ENCODE measurements around the gene MROH7. TPM values are rescaled to one million over a fixed set of nuclear protein-coding genes. Genes with fewer than 3 reads are reported as not detected.

Gene MROH7
- total and polyA plus RNA-seq, 8 donors: 0.38 to 4.6 (median 1.1) TPM

DNA sequence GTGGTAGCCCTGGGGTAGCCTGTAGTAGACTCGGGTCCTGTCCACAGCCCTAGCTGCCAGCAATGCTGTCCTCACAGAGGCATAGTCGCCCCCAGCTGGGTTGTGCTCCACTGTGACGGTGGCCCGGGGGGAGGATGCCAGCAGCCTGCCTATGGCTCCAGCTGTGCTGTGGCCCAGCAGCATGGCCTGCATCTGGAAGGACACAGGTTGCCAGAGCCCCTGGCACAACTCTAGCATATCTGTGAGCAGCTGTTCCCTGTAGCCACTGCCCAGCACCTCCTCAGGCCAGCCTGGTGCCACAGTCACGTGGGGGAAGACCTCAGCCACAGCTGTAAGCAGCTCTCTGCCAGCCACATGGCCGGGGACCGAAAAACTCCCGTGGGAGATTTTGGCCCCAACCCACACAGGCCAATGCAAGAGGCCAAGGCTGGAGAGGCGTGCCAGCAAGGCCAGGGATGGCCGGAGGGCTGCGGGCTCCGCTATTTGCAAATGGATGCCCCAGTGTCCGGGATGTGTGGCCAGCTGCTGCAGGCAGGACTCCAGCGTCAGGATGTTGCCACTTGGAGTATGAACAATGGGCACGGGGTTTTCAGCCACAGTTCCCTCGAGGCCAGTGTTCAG, 32.2 kb upstream of the MROH7 start:
- intact Hi-C loops (cut with DNase I): no loop called here
- Histone ChIP-seq H3K27me3 (no peaks in the 10 kb centered on the region), H3K9me3 (no peaks in the 10 kb centered on the region), H3K27ac (no peak overlapping the region), H3K4me1 (no peaks in the 10 kb centered on the region), H3K36me3 (no peaks in the 10 kb centered on the region), H3K4me3 (no peak overlapping the region)
- DNase-seq: no peak
- FAIRE-seq: no peak
- no peak for ATAC-seq
- TF ChIP-seq, protein P1, sequence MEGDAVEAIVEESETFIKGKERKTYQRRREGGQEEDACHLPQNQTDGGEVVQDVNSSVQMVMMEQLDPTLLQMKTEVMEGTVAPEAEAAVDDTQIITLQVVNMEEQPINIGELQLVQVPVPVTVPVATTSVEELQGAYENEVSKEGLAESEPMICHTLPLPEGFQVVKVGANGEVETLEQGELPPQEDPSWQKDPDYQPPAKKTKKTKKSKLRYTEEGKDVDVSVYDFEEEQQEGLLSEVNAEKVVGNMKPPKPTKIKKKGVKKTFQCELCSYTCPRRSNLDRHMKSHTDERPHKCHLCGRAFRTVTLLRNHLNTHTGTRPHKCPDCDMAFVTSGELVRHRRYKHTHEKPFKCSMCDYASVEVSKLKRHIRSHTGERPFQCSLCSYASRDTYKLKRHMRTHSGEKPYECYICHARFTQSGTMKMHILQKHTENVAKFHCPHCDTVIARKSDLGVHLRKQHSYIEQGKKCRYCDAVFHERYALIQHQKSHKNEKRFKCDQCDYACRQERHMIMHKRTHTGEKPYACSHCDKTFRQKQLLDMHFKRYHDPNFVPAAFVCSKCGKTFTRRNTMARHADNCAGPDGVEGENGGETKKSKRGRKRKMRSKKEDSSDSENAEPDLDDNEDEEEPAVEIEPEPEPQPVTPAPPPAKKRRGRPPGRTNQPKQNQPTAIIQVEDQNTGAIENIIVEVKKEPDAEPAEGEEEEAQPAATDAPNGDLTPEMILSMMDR (IDR thresholded peaks at IDR 0.05): no peak
- 76 to 79% methylated on average over 16 of the region's 16 CpGs for WGBS, 2 donors

DNA sequence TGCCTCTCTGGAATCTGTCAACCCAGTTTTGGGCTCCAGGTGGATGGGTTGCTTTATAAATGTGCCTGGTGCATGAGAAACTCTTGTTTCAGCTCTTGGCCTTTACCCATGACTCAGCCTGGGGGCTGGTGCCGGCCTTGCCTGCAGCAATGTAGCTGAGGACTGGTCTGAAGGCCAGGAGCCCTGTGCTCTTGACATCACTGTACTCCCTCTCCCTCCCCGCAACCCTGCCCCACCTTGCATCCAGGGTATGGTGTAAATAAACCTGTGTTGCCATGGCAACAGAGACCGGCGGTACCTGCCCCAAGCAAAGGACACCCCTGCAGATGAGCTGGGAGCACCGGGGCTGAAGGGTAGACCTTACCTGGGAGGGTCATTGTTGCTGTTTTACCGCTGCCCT, 31.5 kb upstream of the MROH7 start:
- no peak for FAIRE-seq
- H3K36me3 ChIP-seq: no peaks in the 10 kb centered on the region
- no peaks in the 10 kb centered on the region for H3K4me1 ChIP-seq
- WGBS, 2 donors: 81 to 83% methylated on average over 6 of the region's 6 CpGs
- H3K27me3 ChIP-seq: no peaks in the 10 kb centered on the region
- no peak overlapping the region for H3K27ac ChIP-seq
- H3K9me3 ChIP-seq: no peaks in the 10 kb centered on the region
- H3K4me3 ChIP-seq: no peak overlapping the region
- no peak for DNase-seq
- ATAC-seq: no peak
- TF ChIP-seq, protein P1 (IDR thresholded peaks at IDR 0.05): no peak
- intact Hi-C loops (cut with DNase I): no loop called here

DNA sequence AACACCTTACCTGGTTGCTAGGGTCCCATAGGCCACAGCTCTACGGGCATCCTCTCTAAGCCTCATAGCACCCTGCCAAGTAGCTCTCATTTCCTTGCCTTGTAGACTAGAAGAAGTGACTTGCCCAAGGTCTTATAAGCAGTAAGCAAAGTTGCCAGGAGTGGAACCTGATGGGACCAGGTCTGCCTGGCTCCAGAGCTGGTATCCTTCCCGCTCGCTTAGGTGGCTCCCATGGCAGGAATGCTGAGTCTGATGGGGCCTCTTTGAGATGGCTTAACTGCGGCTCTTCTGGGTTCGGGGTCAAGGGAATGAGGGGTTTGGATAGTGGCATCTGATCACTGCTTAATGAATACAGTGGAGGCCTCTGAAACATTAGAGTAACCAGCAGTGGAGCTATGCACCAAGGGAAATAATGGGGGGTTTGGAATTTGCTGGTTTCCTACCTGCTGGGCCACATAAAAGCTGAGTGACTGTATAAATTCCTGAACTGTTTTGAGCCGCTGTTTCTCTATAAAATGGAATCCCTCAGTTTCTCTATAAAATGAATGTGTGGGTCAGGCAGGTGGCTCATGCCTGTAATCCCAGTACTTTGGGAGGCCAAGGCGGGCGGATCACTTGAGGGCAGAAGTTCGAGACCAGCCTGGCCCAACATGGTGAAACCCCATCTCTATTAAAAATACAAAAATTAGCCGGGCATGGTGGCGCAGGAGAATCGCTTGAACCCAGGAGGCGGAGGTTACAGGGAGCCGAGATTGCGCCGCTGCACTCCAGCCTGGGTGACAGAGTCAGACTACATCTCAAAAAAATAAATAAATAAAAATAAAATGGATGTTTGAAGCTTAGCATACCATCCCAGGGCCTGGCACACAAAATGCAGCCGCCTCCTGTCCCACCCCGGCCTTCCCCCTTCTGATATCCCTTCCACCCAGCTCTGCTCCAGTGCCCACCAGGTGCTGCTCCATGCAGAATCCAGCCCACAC, 30.7 kb upstream of the MROH7 start:
- Histone ChIP-seq H3K36me3 (no peaks in the 10 kb centered on the region), H3K4me3 (no peak overlapping the region), H3K27me3 (no peaks in the 10 kb centered on the region), H3K9me3 (no peaks in the 10 kb centered on the region), H3K4me1 (no peaks in the 10 kb centered on the region), H3K27ac (no peak overlapping the region)
- FAIRE-seq (no peak), ATAC-seq (no peak), DNase-seq (no peak)
- TF ChIP-seq, protein P1 (IDR thresholded peaks at IDR 0.05): no peak
- intact Hi-C loops (cut with DNase I): no loop called here
- 93 to 98% methylated on average over 18 of the region's 18 CpGs for WGBS, 2 donors

DNA sequence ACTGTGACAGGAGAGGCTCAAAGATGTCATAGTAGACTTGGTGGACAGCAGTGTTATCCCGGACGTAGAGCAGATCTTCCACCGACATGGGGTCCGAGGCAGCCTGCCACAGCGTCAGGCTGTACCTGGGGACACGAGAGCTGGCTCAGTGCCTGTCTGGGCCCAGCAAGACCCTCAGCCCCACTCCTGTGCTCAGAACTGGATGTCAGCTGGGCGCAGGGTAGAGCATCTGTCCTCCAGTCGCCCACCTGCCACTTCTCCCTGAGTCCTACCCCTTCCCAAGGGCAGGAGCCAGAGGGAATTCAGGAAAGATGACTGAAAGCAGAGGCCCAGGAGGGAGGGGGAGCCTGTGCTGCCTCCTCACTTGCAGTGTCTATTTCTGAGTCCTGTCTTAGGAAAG, 30.0 kb upstream of the MROH7 start:
- intact Hi-C loops (cut with DNase I): no loop called here
- no peak for FAIRE-seq
- no peak for DNase-seq
- Histone ChIP-seq H3K36me3 (no peaks in the 10 kb centered on the region), H3K27ac (no peak overlapping the region), H3K9me3 (no peaks in the 10 kb centered on the region), H3K27me3 (no peaks in the 10 kb centered on the region), H3K4me3 (no peak overlapping the region), H3K4me1 (no peaks in the 10 kb centered on the region)
- ATAC-seq: no peak
- 76 to 85% methylated on average over 8 of the region's 8 CpGs for WGBS, 2 donors
- TF ChIP-seq, protein P1 (IDR thresholded peaks at IDR 0.05): no peak

DNA sequence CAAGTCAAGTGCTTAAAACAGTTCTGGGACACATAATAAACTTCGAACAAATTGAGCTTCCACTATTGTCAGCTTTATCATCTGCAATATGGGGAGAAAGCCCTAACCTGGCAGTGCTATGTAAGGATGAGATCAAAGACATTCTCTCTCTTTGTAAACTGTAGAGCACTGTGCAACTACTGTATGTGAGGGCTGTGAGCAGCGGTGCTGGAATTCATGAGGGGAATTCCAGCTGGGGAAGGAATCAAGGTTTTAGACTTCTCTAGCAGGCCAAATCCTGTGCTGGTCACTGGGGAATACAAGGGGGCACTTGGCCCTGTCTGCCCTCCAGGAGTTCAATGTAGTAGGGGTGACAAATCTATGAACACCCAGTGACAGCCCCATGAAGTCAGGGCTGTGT, 27.6 kb upstream of the MROH7 start:
- FAIRE-seq (no peak), DNase-seq (no peak), ATAC-seq (no peak)
- Histone ChIP-seq H3K9me3 (no peaks in the 10 kb centered on the region), H3K27me3 (no peaks in the 10 kb centered on the region), H3K4me1 (no peaks in the 10 kb centered on the region), H3K27ac (no peak overlapping the region), H3K36me3 (no peaks in the 10 kb centered on the region), H3K4me3 (no peak overlapping the region)
- intact Hi-C loops (cut with DNase I): no loop called here
- TF ChIP-seq, protein P1 (IDR thresholded peaks at IDR 0.05): no peak
- WGBS, 2 donors: 76% methylated on average over 2 of the region's 2 CpGs
